ENCODE measurements around the gene ZBTB17. TPM values are rescaled to one million over a fixed set of nuclear protein-coding genes. Genes with fewer than 3 reads are reported as not detected.

The ZBTB17 gene
- total and polyA plus RNA-seq, 2 of the 4 experiments (the other 2 are of a cell fraction), result 26.3 to 58.2 TPM

GRCh38 chr1:16013908-16014258 is 38.0 kb upstream of the ZBTB17 start:
- peak overlapping the region; percentile 87 for H2AFZ ChIP-seq (replicated peaks; ENCODE audit: low read length, poor library complexity)
- H3K14ac ChIP-seq (replicated peaks; ENCODE audit: low read depth, low read length), result no peak overlapping the region
- H3K56ac ChIP-seq (ENCODE audit: extremely low read depth, insufficient read depth, low read length), result no peak overlapping the region
- dilution Hi-C loops (cut with HindIII; ENCODE audit: low sequenced_read_pairs, unreplicated experiment) (no loop called here), in situ Hi-C loops (cut with MboI; ENCODE audit: low sequenced_read_pairs) (no loop called here), intact Hi-C loops (cut with micrococcal nuclease) (no loop called here)
- H2BK5ac ChIP-seq (ENCODE audit: low read depth, low read length, poor library complexity, severe bottlenecking), result no peak overlapping the region
- no peaks in the 10 kb centered on the region for H3K27me3 ChIP-seq (ENCODE audit: control insufficient read depth, insufficient read depth, low read length)
- no peak overlapping the region for H4K5ac ChIP-seq (ENCODE audit: low read depth, low read length)
- H4K91ac ChIP-seq (ENCODE audit: insufficient read depth, low read depth, low read length), result no peak overlapping the region
- no peaks in the 10 kb centered on the region for H3K36me3 ChIP-seq (ENCODE audit: control insufficient read depth, insufficient read depth, low read length)
- H2BK20ac ChIP-seq (ENCODE audit: low read depth, low read length), result peak overlapping the region; percentile 25; the same call in 1 of the 2 replicates
- no peaks in the 10 kb centered on the region for H3K79me1 ChIP-seq (ENCODE audit: low read depth in 1 of 2, low read length in 2 of 2)
- H3K9ac ChIP-seq (ENCODE audit: low read depth, low read length), result no peak overlapping the region
- H2AK9ac ChIP-seq (replicated peaks; ENCODE audit: low read depth, low read length, poor library complexity), result no peak overlapping the region
- BruUV-seq (replicated peaks), result no TSS peak
- H4K20me1 ChIP-seq (ENCODE audit: insufficient read depth, low read length), result 0 out of 2 replicates have a peak, but pooled peaks cover 3% of the 10 kb centered on the region
- peak overlapping the region; percentile 56; the same call in 1 of the 2 replicates for H2AK5ac ChIP-seq (ENCODE audit: low read depth, low read length)
- no peak overlapping the region for H4K8ac ChIP-seq (ENCODE audit: low read depth in 2 of 2, low read length in 2 of 2)
- ChIA-PET POLR2A (ENCODE audit: unreplicated experiment) (no interaction called here), CTCF (interaction anchor here (1.1 kb wide), 1 partner anchor 222 kb away, joined by 3 read pairs; no protein-coding TSS in a partner anchor)
- H3K4me1 ChIP-seq (ENCODE audit: control insufficient read depth, insufficient read depth, low read length), result peaks cover 22% of the 10 kb centered on the region
- no peak overlapping the region for H3K18ac ChIP-seq (ENCODE audit: low read depth, low read length)
- 0 out of 2 replicates have a peak overlapping the region, but pooled peaks have one; percentile 53 for H3K4ac ChIP-seq (ENCODE audit: low read depth, low read length)
- H3K4me2 ChIP-seq (ENCODE audit: low read depth, low read length), result no peak overlapping the region
- no peak for ATAC-seq (ENCODE audit: low read depth)
- no peak overlapping the region for H2BK120ac ChIP-seq (ENCODE audit: low read depth, low read length)
- H3K23ac ChIP-seq (ENCODE audit: low read depth, low read length), result no peak overlapping the region
- no peak for DNase-seq
- no peaks in the 10 kb centered on the region for H3K9me3 ChIP-seq (ENCODE audit: control insufficient read depth, insufficient read depth, low read length)
- H3K27ac ChIP-seq (ENCODE audit: insufficient read depth, low read length), result no peak overlapping the region
- no peak overlapping the region; the same call in 2 of the 3 replicates for H2BK15ac ChIP-seq (ENCODE audit: low read depth, low read length)
- no peak overlapping the region for H3K4me3 ChIP-seq (ENCODE audit: insufficient read depth, low read depth, low read length)
- TF ChIP-seq MXI1 (IDR thresholded peaks at IDR 0.05; ENCODE audit: borderline replicate concordance, low read depth, low read length), result no peak
- TF ChIP-seq USF2 (IDR thresholded peaks at IDR 0.05; ENCODE audit: low read depth, low read length), result no peak
- H3K9me1 ChIP-seq (ENCODE audit: insufficient read depth, low read length), result peaks cover 3% of the 10 kb centered on the region
- no CpG with 5 or more reads among the region's 4 CpGs for WGBS, 2 experiments (ENCODE audit: extremely low coverage in 2 of 2, insufficient read length in 1 of 2)
